Loucy (cell line): ENCODE data around the gene GUCY1A1.
A peak's percentile ranks its signal among the peaks of the same experiment; 100 is the strongest.
"Not testable (repeated sequence)": the region's sequence is repeated elsewhere in the genome, so short reads cannot be mapped to it uniquely, and the experiment has no call there.

Experiments used
- H2AFZ ChIP-seq: fragments of 200-600 bp; sonication (generic); 2 replicates; pipeline ENCODE4 v1.6.0; 2016; ENCODE audit warnings: antibody characterized with exemption, mild to moderate bottlenecking, low read length, moderate library complexity
- H3F3A ChIP-seq: fragments of 200-600 bp; 2 replicates; pipeline ENCODE4 v1.6.0; 2016; ENCODE audit warnings: antibody characterized with exemption, low read depth, mild to moderate bottlenecking
- H3K27me3 ChIP-seq: fragments of 200-600 bp; sonication (generic); 2 replicates; pipeline ENCODE4 v1.6.1; 2014; ENCODE audit warnings: low read length, mild to moderate bottlenecking; ENCODE audit not compliant: insufficient read depth, poor library complexity, severe bottlenecking
- H3K36me3 ChIP-seq: fragments of 200-600 bp; sonication (generic); 2 replicates; pipeline ENCODE4 v1.6.1; 2016; ENCODE audit warnings: low read length; ENCODE audit not compliant: insufficient read depth
- H3K4me1 ChIP-seq: fragments of 200-600 bp; sonication (generic); 2 replicates; pipeline ENCODE4 v1.5.1; 2014; ENCODE audit warnings: low read length, mild to moderate bottlenecking; ENCODE audit not compliant: insufficient read depth, poor library complexity, severe bottlenecking
- H3K4me2 ChIP-seq: fragments of 200-600 bp; sonication (generic); 2 replicates; pipeline ENCODE4 v1.6.0; 2014; ENCODE audit warnings: antibody characterized with exemption, low read length, low read depth, mild to moderate bottlenecking; ENCODE audit not compliant: poor library complexity, severe bottlenecking
- H3K4me3 ChIP-seq: fragments of 200-600 bp; sonication (generic); 2 replicates; pipeline ENCODE4 v1.5.1; 2014; ENCODE audit warnings: low read length, mild to moderate bottlenecking, mixed read lengths; ENCODE audit not compliant: poor library complexity, severe bottlenecking
- H3K79me2 ChIP-seq: fragments of 200-600 bp; sonication (generic); 2 replicates; pipeline ENCODE4 v1.6.1; 2014; ENCODE audit warnings: low read length; ENCODE audit not compliant: insufficient read depth
- H3K9ac ChIP-seq: fragments of 200-600 bp; sonication (generic); 2 replicates; pipeline ENCODE4 v1.6.0; 2014; ENCODE audit warnings: mild to moderate bottlenecking, low read depth, low read length, moderate library complexity; ENCODE audit not compliant: poor library complexity, severe bottlenecking
- H3K9me2 ChIP-seq: fragments of 200-600 bp; sonication (generic); replicated peaks from 2 replicates; pipeline ENCODE4 v1.6.1; 2016; ENCODE audit warnings: low read depth, low read length, mixed read lengths
- H3K9me3 ChIP-seq: fragments of 200-600 bp; sonication (generic); 2 replicates; pipeline ENCODE4 v1.6.1; 2014; ENCODE audit warnings: mild to moderate bottlenecking, antibody characterized with exemption, low read length, low read depth; ENCODE audit not compliant: insufficient read depth
- H4K20me1 ChIP-seq: fragments of 200-600 bp; sonication (generic); 2 replicates; pipeline ENCODE4 v1.6.0; 2014; ENCODE audit warnings: antibody characterized with exemption, low read length, mild to moderate bottlenecking; ENCODE audit not compliant: insufficient read depth, poor library complexity, severe bottlenecking
- EZH2phosphoT487 ChIP-seq: fragments of 200-600 bp; IDR thresholded peaks from 2 replicates; pipeline ENCODE4 v1.6.1; 2018; ENCODE audit warnings: antibody characterized with exemption, mild to moderate bottlenecking, moderate library complexity, borderline replicate concordance
- TF ChIP-seq, protein P1 (sequence below): fragments of 200-600 bp; sonication (generic); conservative IDR thresholded peaks from 2 replicates; pipeline ENCODE4 v1.5.1; 2014; ENCODE audit warnings: mild to moderate bottlenecking, antibody characterized with exemption, low read length

The GUCY1A1 gene

DNA sequence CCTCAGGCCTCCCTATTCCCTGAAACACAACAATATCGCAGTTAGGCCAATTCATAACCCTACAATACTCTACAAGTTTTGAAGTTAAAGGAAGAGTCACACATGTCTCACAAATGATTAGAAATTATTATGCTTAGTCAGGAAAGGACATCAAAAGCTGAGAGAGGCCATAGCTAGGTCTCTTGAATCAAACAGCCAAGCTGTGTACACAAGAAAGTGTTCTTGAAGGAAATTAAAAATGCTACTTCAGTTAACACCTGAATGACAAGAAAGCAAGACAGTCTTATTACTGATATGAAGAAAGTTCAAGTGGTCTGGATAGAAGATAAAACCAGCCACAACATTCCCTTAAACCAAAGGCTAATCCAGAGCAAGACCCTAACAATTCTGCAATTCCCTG, 23.6 kb upstream of the GUCY1A1 start:
- peak overlapping the region; percentile 44 for H2AFZ ChIP-seq

DNA sequence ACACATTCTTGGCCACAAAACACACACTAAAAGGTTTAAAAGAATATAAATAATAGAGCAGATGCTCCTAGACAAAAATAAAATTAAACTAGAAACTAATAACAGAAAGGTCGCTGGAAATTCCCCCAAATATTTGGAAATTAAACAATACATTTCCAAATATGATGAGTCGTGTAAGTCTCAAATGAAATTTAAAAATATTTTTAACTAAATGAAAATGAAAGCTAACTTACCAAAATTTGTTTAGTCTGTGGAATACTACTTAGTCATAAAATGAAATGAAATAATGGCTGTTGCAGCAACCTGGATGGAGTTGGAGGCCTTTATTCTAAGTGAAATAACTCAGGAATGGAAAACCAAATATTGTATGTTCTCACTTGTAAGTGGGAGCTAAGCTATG, 20.6 kb upstream of the GUCY1A1 start:
- Histone ChIP-seq H3K79me2 (no peaks in the 10 kb centered on the region), H3F3A (no peaks in the 10 kb centered on the region), H3K36me3 (no peaks in the 10 kb centered on the region), H2AFZ (no peak overlapping the region), H3K4me3 (no peak overlapping the region), H3K27me3 (no peaks in the 10 kb centered on the region), H3K9me2 (no peaks in the 10 kb centered on the region), H3K9me3 (no peaks in the 10 kb centered on the region), H3K4me1 (peaks cover 24% of the 10 kb centered on the region), H3K9ac (no peak overlapping the region), H4K20me1 (no peaks in the 10 kb centered on the region), H3K4me2 (no peak overlapping the region)
- no peak for TF ChIP-seq EZH2phosphoT487
- TF ChIP-seq, protein P1, sequence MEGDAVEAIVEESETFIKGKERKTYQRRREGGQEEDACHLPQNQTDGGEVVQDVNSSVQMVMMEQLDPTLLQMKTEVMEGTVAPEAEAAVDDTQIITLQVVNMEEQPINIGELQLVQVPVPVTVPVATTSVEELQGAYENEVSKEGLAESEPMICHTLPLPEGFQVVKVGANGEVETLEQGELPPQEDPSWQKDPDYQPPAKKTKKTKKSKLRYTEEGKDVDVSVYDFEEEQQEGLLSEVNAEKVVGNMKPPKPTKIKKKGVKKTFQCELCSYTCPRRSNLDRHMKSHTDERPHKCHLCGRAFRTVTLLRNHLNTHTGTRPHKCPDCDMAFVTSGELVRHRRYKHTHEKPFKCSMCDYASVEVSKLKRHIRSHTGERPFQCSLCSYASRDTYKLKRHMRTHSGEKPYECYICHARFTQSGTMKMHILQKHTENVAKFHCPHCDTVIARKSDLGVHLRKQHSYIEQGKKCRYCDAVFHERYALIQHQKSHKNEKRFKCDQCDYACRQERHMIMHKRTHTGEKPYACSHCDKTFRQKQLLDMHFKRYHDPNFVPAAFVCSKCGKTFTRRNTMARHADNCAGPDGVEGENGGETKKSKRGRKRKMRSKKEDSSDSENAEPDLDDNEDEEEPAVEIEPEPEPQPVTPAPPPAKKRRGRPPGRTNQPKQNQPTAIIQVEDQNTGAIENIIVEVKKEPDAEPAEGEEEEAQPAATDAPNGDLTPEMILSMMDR, result no peak

More for the DNA sequence above, 23.6 kb upstream of the GUCY1A1 start:
- TF ChIP-seq EZH2phosphoT487, result no peak
- Histone ChIP-seq H3K9me3 (no peaks in the 10 kb centered on the region), H3K4me1 (peaks cover 45% of the 10 kb centered on the region), H3K9ac (no peak overlapping the region), H3K9me2 (no peaks in the 10 kb centered on the region), H3F3A (peaks cover 18% of the 10 kb centered on the region), H3K79me2 (no peaks in the 10 kb centered on the region), H3K36me3 (no peaks in the 10 kb centered on the region), H3K4me2 (peak overlapping the region; percentile 3), H4K20me1 (no peaks in the 10 kb centered on the region), H3K27me3 (no peaks in the 10 kb centered on the region), H3K4me3 (no peak overlapping the region)

DNA sequence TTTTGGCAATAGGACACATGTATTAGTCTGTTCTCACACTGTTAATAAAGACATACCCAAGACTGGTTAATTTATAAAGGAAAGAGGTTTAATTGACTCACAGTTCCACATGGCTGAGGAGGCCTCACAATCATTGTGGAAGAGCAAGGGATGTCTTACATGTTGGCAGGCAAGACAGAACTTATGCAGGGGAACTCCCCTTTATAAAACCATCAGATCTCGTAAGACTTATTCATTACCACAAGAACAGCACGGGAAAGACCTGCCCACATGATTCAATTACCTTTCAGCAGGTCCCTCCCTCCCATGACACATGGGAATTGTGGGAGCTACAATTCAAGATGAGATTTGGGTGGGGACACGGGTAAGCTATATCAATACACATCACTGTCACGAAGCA, 15.9 kb upstream of the GUCY1A1 start:
- H3K79me2 ChIP-seq, H3K9me2 ChIP-seq, H3K9ac ChIP-seq, H3K36me3 ChIP-seq, H2AFZ ChIP-seq, H3F3A ChIP-seq, H4K20me1 ChIP-seq, H3K27me3 ChIP-seq, H3K4me1 ChIP-seq, H3K4me3 ChIP-seq, H3K4me2 ChIP-seq, H3K9me3 ChIP-seq: not testable (repeated sequence)

DNA sequence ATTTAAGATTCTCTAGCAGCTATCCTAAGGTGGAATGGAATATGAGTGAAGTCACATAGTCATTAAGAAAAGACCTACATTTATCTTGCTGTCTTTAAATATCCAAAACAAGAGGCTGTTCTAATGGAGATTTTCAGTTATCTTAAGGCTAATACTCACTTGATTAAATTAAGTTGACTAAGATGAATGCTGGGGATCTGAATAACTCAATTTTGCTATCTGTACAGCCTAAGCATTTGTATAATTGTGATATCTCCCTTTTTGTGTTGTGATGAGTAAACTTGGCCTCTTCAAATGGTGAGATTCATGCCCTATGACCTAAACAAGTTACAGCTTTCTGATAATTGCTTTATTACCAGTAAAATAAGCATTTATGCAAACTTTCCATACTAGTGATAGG, 13.6 kb upstream of the GUCY1A1 start:
- Histone ChIP-seq H4K20me1 (no peaks in the 10 kb centered on the region), H3K4me1 (peaks cover 4% of the 10 kb centered on the region), H3K79me2 (no peaks in the 10 kb centered on the region), H3K9me3 (no peaks in the 10 kb centered on the region), H3K9ac (no peak overlapping the region), H3K4me3 (no peak overlapping the region), H3K27me3 (no peaks in the 10 kb centered on the region), H2AFZ (0 out of 2 replicates have a peak overlapping the region, but pooled peaks have one; percentile 28), H3K4me2 (no peak overlapping the region), H3K9me2 (no peaks in the 10 kb centered on the region), H3F3A (no peaks in the 10 kb centered on the region), H3K36me3 (no peaks in the 10 kb centered on the region)
- TF ChIP-seq EZH2phosphoT487, result no peak
- TF ChIP-seq, protein P1, result no peak
